Measurements from ENCODE around the gene IKBIP.
"Not testable (repeated sequence)": the region's sequence is repeated elsewhere in the genome, so short reads cannot be mapped to it uniquely, and the experiment has no call there.

Gene IKBIP

DNA sequence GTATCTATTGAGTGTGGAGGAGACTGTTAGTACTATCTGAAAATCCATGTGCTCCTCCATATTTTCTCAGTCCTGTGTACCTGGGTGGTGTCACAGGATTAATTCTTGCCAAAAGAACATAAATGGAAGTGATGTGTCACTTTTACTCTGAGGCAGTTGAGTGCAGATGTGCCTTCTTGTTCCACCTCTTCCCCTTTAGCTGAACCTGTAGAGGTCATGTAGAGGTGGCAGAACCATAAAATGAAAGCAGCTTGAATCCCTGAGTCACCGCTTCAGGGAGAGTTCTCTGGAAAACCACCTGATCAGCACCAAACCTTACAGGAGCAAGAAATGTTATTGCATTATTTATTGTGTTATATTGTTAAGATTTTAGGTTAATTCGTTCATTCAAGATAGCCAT lies 65.8 kb downstream of the IKBIP start:
- no peak for DNase-seq (ENCODE audit: low read depth in 2 of 3, low spot score in 2 of 3)

DNA sequence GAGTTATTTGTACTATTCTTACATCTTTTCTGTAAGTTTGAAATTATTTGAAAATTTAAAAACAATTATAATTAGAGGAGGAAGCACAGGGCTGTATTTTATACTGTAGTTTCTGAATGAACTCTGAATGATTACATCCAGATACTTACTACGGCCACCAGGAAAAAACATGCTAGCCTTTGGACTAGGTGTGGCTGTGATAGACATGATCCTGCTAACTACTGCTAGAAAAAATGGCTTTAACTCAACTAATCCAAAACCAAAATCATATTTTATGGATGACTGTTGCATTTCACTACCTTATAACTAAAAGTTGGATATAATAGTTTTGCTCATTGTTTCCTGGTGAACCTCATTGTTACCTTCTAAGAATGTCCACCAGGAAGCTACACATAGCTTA lies 66.2 kb downstream of the IKBIP start:
- no peak for DNase-seq (ENCODE audit: low read depth in 2 of 3, low spot score in 2 of 3)

DNA sequence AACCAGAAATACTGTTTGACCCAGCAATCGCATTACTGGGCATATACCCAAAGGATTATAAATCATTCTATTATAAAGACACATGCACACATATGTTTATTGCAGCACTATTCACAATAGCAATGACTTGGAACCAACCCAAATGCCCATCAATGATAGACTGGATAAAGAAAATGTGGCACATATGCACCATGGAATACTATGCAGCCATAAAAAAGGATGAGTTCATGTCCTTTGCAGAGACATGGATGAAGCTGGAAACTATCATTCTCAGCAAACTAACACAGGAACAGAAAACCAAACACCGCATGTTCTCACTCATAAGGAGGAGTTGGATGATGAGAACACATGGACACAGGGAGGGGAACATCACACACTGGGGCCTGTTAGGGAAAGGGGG lies 67.8 kb downstream of the IKBIP start:
- DNase-seq (ENCODE audit: low read depth in 2 of 3, low spot score in 2 of 3): not testable (repeated sequence)

DNA sequence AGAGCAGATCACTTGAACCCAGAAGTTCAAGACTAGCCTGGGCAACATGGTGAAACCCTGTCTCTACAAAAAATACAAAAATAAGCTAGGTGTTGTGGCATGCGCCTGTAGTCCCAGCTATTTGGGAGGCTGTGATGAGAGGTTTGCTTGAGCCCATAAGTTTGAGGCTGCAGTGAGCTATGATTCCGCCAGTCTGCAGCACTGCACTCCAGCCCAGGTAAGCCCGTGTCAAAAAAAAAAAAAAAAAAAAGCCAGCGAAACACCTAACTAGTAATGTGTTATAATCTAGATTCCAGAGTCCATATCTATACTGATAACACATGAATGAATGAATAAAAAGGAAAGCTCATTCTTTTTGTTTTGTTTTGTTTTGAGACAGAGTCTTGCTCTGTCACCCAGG lies 69.6 kb downstream of the IKBIP start:
- DNase-seq (ENCODE audit: low read depth in 2 of 3, low spot score in 2 of 3): no peak

All from activated CD8-positive, alpha-beta memory T cell treated with anti-CD3 and anti-CD28 coated beads for 48 hours (primary cell).